Fibroblast of skin of left biceps (primary cell): ENCODE results near the gene PTPN14.

Experiments used
- DNase-seq, 2 experiments: peaks; one replicate each; pipeline ENCODE4 v3.0.0-alpha.2; 2013; ENCODE audit warnings: low read depth in 2 of 2

The PTPN14 gene

GRCh38 chr1:214454569-214455396 lies 96.6 kb downstream of the PTPN14 start:
- peak; percentile 57 to 68 for DNase-seq

- DNase-seq: no peak
Measured at GRCh38 chr1:214453109-214453722, 98.2 kb downstream of the PTPN14 start.

GRCh38 chr1:214452152-214452784 lies 99.1 kb downstream of the PTPN14 start:
- no peak for DNase-seq

GRCh38 chr1:214451596-214451995 lies 99.8 kb downstream of the PTPN14 start:
- DNase-seq: no peak

GRCh38 chr1:214449371-214449770 lies 102.0 kb downstream of the PTPN14 start:
- no peak for DNase-seq

GRCh38 chr1:214448536-214448935 lies 102.9 kb downstream of the PTPN14 start:
- no peak for DNase-seq

- DNase-seq: peak; percentile 72 to 73
Measured at GRCh38 chr1:214447557-214447871, 103.9 kb downstream of the PTPN14 start.

- peak; percentile 92 to 93 for DNase-seq
Measured at GRCh38 chr1:214446772-214447556, 104.4 kb downstream of the PTPN14 start.

GRCh38 chr1:214445831-214446614 lies 105.4 kb downstream of the PTPN14 start:
- DNase-seq: peak; percentile 98 to 99

- no peak for DNase-seq
Measured at GRCh38 chr1:214445199-214445598, 106.2 kb downstream of the PTPN14 start.

- no peak for DNase-seq
Measured at GRCh38 chr1:214444182-214444939, 107.0 kb downstream of the PTPN14 start.

- DNase-seq: peak; percentile 62 to 69
Measured at GRCh38 chr1:214441119-214441518, 110.3 kb downstream of the PTPN14 start.

- DNase-seq: no peak
Measured at GRCh38 chr1:214440219-214440965, 111.0 kb downstream of the PTPN14 start.

- DNase-seq: no peak
Measured at GRCh38 chr1:214439352-214440119, 111.9 kb downstream of the PTPN14 start.

GRCh38 chr1:214438530-214438929 lies 112.9 kb downstream of the PTPN14 start:
- no peak for DNase-seq

- DNase-seq: no peak
Measured at GRCh38 chr1:214438075-214438474, 113.3 kb downstream of the PTPN14 start.

GRCh38 chr1:214435867-214436266 lies 115.5 kb downstream of the PTPN14 start:
- DNase-seq: no peak

GRCh38 chr1:214432245-214432644 lies 119.2 kb downstream of the PTPN14 start:
- no peak for DNase-seq
